Stimulated activated naive CD4-positive, alpha-beta T cell (primary cell): ENCODE results near the gene CTRB2.
"Not testable (repeated sequence)": the region's sequence is repeated elsewhere in the genome, so short reads cannot be mapped to it uniquely, and the experiment has no call there.

Experiments
- DNase-seq, 6 experiments: peaks; one replicate each; lab custom pipeline; 2025; lab: John Stamatoyannopoulos, UW

CTRB2 gene

DNA sequence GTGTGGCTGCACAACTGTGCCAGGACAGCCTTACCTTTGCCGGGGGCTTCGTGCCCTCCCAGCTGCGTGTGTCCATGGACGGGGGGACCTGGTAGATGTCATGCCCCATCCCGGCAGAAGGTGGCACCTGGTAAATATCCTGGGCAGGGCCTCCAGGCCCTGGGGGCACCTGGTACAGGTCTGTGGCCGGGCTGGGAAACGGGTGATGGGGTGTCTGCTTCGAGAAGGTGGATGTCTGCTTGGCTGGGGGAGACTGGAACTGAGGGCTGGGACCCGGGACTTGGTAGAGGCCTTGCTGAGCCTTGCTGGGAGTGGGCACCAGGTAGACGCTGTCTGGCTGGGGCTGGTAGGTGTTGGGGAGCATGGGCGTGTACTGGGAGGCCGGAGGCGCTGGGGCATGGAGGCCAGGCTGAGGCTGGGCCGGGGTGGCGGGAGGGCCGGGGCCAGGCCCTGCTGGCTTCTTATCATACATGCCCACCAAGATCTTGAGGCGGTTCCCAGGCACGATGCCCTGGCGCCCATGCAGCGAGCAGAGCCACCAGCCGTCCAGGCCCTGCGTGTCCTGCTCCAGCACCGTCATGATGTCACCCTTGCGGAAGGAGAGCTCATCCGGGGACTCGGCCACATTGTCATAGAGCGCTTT, 35.6 kb upstream of the CTRB2 start:
- not testable (repeated sequence) for DNase-seq

DNA sequence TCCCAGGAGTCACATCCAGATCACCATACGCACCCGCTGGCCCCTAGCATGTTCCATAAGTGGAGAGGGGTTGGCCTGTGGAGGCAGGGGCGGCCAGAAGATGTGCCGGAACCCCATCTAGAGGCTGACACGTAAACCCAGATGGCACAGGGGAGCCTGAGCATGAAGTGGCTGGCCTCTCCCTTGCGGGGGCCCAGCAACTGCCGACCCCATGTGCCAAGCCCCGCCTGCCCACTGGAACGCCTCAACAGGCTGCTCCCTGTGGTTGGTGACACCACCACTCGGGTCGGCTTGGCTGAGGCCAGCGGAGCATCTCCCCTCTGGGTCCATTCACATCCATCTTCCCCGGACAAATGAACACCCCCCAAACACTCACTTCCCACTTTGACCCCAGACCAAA, 35.0 kb upstream of the CTRB2 start:
- no peak for DNase-seq

GRCh38 chr16:75241412-75241811, 34.5 kb upstream of the CTRB2 start:
- no peak for DNase-seq

GRCh38 chr16:75240633-75241032, 33.7 kb upstream of the CTRB2 start:
- not testable (repeated sequence) for DNase-seq

GRCh38 chr16:75239542-75240122, 32.7 kb upstream of the CTRB2 start:
- no peak for DNase-seq

DNA sequence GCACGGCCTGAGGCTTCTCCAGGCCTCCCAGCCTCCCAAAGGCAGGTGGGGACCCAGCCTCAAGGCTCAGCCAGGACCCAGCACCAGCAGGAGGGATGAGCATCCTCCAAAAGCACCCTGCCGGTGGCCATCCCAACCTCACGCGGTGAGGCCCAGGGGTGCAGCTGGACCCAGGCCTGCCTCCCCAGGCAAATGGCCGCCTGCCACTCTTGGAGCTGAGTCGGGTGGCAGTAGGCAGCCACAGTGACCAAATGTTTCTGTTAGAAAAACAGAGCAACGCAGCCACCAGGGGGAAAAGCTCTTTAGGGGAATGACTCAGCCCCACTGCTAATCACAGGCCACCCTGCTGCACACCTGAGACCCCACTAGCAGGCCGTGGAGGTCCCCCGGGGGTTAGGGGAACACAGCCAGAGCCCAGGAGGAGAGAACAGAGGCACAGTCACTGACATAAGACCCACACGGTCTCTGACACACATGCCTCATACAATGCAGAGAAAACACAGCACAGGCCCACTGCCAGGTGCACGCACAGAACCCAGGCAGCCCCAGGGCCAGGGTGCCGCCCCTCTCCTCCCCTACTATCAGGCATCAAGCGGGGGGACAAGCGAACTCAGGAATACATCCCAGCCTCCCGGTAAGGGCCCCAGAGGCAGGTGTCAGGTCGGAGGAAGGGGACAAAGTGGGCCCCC, 32.0 kb upstream of the CTRB2 start:
- no peak for DNase-seq

DNA sequence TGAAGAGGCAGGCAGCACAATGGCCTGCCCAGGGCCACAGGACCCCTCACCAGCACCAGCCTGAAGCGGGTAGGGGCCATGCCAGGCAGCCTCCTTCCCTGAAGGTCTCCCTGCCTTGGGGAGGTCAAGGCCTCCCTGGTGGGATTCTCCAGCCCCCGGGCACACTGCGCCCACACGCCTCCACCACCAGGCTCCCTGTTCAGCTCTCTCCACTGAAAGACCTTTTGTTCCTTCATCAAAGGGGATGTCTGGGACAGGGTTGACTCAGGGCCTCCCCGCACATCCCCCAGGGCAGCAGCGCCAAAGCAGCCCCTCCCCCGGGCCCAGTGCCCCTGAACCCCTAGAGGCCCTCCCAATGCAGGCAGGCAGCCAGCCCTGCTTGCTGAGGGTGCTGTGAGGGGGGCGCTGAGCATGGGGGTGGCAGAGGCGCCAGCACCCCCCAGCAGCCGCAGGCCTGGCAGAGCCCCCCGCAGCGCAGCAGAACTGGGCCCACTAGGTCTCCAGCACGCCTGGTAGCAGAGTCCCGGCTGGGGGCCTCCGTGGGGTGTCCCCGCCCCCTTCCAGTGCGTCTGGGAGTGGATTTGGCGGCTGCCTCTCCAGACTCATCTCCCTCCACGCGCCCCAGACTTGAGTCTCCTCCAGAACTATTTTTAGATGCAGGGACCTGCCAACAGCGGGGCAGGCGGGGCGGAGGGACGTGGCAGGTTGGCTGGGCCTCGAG, 31.3 kb upstream of the CTRB2 start:
- no peak for DNase-seq

GRCh38 chr16:75237398-75238131, 30.6 kb upstream of the CTRB2 start:
- no peak for DNase-seq

DNA sequence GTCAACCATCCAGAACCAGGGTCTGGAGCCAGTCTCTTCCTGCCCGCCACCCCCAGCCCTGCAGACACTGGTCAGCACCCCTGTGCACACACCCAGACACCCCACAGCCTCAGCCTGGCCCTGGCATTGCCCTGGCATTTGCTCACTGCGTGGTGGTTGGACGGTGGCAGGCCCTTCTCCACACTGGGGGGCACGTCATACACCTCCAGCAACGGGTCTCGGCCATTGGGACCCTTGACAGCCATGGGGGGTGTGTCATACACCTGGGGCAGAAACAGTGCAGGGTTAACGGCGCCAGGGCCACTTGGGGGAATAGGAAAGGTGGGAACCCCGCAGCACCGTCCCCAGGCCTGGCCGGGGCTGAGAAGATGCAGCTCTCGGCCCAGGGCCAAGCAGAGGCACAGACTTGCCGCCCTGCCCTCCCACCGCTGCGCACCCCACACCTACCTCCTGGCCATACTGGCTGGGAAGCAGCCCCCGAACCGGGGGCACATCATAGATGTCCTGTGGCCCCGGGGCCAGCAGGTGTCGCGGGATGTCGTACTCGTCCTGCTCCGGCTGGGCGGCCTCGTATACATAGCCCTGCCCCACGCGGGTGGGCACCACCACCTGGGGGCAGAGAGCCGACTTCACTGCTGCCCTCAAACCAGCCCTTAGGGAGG, 29.9 kb upstream of the CTRB2 start:
- DNase-seq: no peak

- no peak for DNase-seq
Observed at GRCh38 chr16:75236232-75236631, 29.3 kb upstream of the CTRB2 start.

- DNase-seq: no peak
Observed at GRCh38 chr16:75235721-75236193, 28.8 kb upstream of the CTRB2 start.

DNA sequence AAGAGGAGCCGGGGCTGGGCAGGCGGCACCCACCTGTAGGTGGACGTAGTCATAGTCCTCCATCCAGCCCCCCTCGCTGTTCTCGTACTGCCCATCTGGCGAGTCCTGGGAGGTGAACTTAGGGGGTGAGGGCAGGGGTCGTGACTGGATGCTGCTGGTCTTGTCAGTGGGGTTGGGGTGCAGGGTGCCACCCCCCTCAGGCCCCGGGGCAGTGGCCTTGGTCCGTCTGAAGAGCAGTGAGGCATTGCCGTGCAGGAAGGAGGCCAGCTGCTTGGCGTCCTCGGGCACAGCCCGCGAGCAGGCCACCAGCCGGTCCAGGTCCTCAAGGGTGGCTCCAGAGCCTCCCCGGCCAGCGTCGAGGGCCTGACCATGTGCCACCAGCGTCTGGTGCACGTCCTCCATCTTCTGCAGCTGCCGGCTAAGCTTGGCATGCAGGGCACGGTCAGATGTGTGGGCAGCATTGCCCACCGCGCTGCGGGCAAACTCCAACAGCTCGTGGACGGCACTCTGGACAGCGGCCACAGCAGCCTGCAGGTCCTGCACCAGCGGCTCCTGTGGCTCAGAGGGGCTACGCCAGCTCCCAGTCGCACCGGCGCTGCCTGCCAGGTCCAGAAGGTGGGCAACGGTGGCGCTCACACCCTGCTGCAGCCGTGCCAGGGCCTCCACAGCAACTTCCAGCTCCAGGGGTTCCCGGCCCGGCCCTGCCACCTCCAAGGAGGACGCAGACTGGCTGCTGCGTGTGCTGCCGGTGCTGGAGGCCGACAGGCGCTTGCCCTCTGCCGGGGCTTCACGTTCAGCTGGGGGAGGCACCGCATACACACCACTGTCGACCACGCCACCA, 28.1 kb upstream of the CTRB2 start:
- no peak for DNase-seq

DNA sequence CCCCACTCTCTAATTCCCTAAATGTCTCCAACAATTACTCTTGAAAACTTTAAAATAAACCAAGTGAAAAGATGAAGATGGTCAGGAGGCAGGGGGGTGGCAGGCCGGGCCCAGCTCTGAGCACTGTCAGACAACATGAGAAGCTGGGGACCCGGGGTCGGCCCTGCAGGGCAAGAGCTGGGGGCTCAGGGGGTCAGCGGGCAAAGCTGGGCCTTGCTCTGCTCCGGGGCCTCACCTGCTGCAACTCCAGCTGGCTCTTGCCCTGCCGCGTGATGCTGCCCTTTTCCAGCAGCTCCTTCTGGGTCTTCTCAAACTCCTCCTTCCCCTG, 26.6 kb upstream of the CTRB2 start:
- no peak for DNase-seq

- DNase-seq: no peak
Observed at GRCh38 chr16:75231570-75231969, 24.6 kb upstream of the CTRB2 start.

DNA sequence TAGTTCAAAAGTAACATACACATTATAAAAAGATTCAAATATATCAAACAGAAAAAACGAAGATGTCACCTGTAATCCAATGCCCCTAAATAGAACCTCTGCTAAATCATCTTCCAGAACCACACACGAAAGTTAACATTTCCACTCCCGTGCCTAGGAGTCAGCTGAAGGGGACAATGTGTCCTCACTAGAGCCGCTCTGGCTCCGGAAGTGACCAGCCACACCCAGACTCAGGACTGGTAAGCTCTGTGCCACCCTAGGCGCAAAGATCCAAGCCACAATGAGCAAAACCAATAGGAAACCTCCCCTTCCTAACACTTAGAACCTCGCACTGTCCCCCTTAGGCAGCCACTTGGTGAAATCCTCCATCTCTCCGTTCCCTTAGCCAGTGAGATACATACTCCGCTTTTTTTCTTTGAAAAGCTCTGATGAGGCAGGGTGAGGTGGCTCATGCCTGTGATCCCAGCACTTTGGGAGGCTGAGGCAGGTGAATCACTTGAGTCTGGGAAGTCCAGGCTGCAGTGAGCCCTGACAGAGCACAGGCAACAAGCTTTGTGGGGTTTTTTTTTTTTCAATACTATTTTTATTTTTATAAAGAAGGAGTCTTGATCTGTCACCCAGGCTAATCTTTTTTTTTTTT, 23.6 kb upstream of the CTRB2 start:
- no peak for DNase-seq

- no peak for DNase-seq
Observed at GRCh38 chr16:75229172-75230031, 22.4 kb upstream of the CTRB2 start.

GRCh38 chr16:75228143-75228976, 21.4 kb upstream of the CTRB2 start:
- DNase-seq: no peak
